Right cardiac atrium (tissue), 5 donors: ENCODE data around the gene SEZ6L. TPM values are rescaled to one million over a fixed set of nuclear protein-coding genes. Genes with fewer than 3 reads are reported as not detected.

Experiments used
- ATAC-seq, 2 donors: fragments of 200-7000 bp; cut with Tn5 transposase; one replicate each; pipeline versions ENCODE4 v1.8.0 to v1.9.1; 2020; ENCODE audit warnings: moderate library complexity in 2 of 2, mild to moderate bottlenecking in 1 of 2
- DNase-seq, 3 donors: peaks; one replicate each; pipeline ENCODE4 v3.0.0-alpha.2; 2020
- H3K27ac ChIP-seq: one replicate; pipeline ENCODE4 v1.5.1; 2013; ENCODE audit warnings: mild to moderate bottlenecking, low read length, control low read depth, moderate library complexity
- H3K27me3 ChIP-seq: one replicate; pipeline ENCODE4 v1.6.1; 2013; ENCODE audit not compliant: control insufficient read depth, insufficient read depth
- H3K4me1 ChIP-seq: one replicate; pipeline ENCODE4 v1.6.1; 2013; ENCODE audit warnings: low read length; ENCODE audit not compliant: control insufficient read depth, insufficient read depth
- H3K4me3 ChIP-seq: one replicate; pipeline ENCODE4 v1.5.1; 2013; ENCODE audit warnings: low read length, control low read depth
- H3K9me3 ChIP-seq: one replicate; pipeline ENCODE4 v1.6.1; 2013; ENCODE audit warnings: low read length; ENCODE audit not compliant: control insufficient read depth
- WGBS: extraction: QIAGEN DNeasy Blood & Tissue Kit; methylation state at CpG from one replicate; pipeline ENCODE4 v1.1.7; 2013; 5-methylcytosine and 5-hydroxymethylcytosine counted together
- intact Hi-C, 4 donors: fragments of 100-400 bp; cut with DNase I; formaldehyde crosslinking; loops; one replicate each; pipeline versions ENCODE4 v1.11.0 to v1.14.0; 2022 to 2023
- polyA plus RNA-seq: library from polyadenylated mRNA; stranded (reverse); fragments of 200-250 nt; gene quantifications from one replicate; pipeline ENCODE4 v1.2.3, GENCODE V29; 2013
- total RNA-seq, 4 donors: library from RNA; stranded (reverse); fragmentation: NEBNext Ultra II Directional; extraction: Animal tissue kit (Norgen Biotek cat#: 25700); gene quantifications; one replicate each; pipeline ENCODE4 v1.2.1, GENCODE V29; 2021
- donor health status: healthy with polysubstance abuse.
- donor health status: DM: no; HTN: yes; CAD: no.
- donor health status: DM: no; HTN: no; CAD: no.
- donor health status: DM: no; HTN: yes; CAD: no; lungs with severe emphysema.
- donor health status: DM: yes; HTN: yes; CAD: no.

Gene SEZ6L
- total and polyA plus RNA-seq, 5 donors: 0.11 to 0.40 (median 0.26) TPM

- no peaks in the 10 kb centered on the region for H3K9me3 ChIP-seq
- no peaks in the 10 kb centered on the region for H3K27me3 ChIP-seq
- H3K4me3 ChIP-seq: no peak overlapping the region
- ATAC-seq: no peak
- intact Hi-C loops: no loop called here
- no peak overlapping the region for H3K27ac ChIP-seq
- no peaks in the 10 kb centered on the region for H3K4me1 ChIP-seq
- no peak for DNase-seq
- WGBS: 54% methylated on average over 11 of the region's 11 CpGs
Observed at GRCh38 chr22:26276529-26277160, 107.4 kb downstream of the SEZ6L start.

- intact Hi-C loops: loop anchor here in 1 of 4 donors (10.0 kb wide), 1 partner anchor 57 kb away; no protein-coding TSS in a partner anchor
- no peaks in the 10 kb centered on the region for H3K9me3 ChIP-seq
- H3K4me3 ChIP-seq: no peak overlapping the region
- H3K27me3 ChIP-seq: no peaks in the 10 kb centered on the region
- H3K27ac ChIP-seq: no peak overlapping the region
- no peaks in the 10 kb centered on the region for H3K4me1 ChIP-seq
- DNase-seq (no peak), ATAC-seq (no peak)
- 80% methylated on average over 4 of the region's 4 CpGs for whole genome bisulfite sequencing
Observed at GRCh38 chr22:26281941-26282340, 112.7 kb downstream of the SEZ6L start.

- ATAC-seq (no peak), DNase-seq (no peak)
- Histone ChIP-seq H3K4me3 (no peak overlapping the region), H3K27me3 (no peaks in the 10 kb centered on the region), H3K27ac (no peak overlapping the region), H3K4me1 (no peaks in the 10 kb centered on the region), H3K9me3 (peaks cover 3% of the 10 kb centered on the region)
- 94% methylated on average over 2 of the region's 2 CpGs for WGBS
- intact Hi-C loops: loop anchor here in 1 of 4 donors (10.0 kb wide), 1 partner anchor 59 kb away; no protein-coding TSS in a partner anchor
Observed at GRCh38 chr22:26283330-26283729, 114.1 kb downstream of the SEZ6L start.

- DNase-seq: no peak
- Histone ChIP-seq H3K4me3 (no peak overlapping the region), H3K27me3 (no peaks in the 10 kb centered on the region), H3K9me3 (peaks cover 3% of the 10 kb centered on the region), H3K4me1 (no peaks in the 10 kb centered on the region), H3K27ac (no peak overlapping the region)
- WGBS: 62% methylated on average over 5 of the region's 5 CpGs
- no peak for ATAC-seq
- intact Hi-C loops: loop anchor here in 1 of 4 donors (10.0 kb wide), 1 partner anchor 61 kb away; no protein-coding TSS in a partner anchor
Observed at GRCh38 chr22:26285632-26286031, 116.4 kb downstream of the SEZ6L start.

GRCh38 chr22:26286091-26286820 lies 117.0 kb downstream of the SEZ6L start:
- no peak overlapping the region for H3K4me3 ChIP-seq
- H3K27me3 ChIP-seq: no peaks in the 10 kb centered on the region
- DNase-seq: no peak
- peaks cover 3% of the 10 kb centered on the region for H3K9me3 ChIP-seq
- WGBS: 70% methylated on average over 10 of the region's 10 CpGs
- ATAC-seq: no peak
- no peak overlapping the region for H3K27ac ChIP-seq
- intact Hi-C loops: loop anchor here in 1 of 4 donors (10.0 kb wide), 1 partner anchor 61 kb away; no protein-coding TSS in a partner anchor
- H3K4me1 ChIP-seq: no peaks in the 10 kb centered on the region

- Histone ChIP-seq H3K9me3 (peaks cover 3% of the 10 kb centered on the region), H3K4me1 (no peaks in the 10 kb centered on the region), H3K27ac (no peak overlapping the region), H3K27me3 (no peaks in the 10 kb centered on the region), H3K4me3 (no peak overlapping the region)
- intact Hi-C loops: loop anchor here in 1 of 4 donors (10.0 kb wide), 1 partner anchor 63 kb away; no protein-coding TSS in a partner anchor
- 80% methylated on average over 7 of the region's 7 CpGs for WGBS
- ATAC-seq (no peak), DNase-seq (no peak)
Observed at GRCh38 chr22:26287382-26288225, 118.3 kb downstream of the SEZ6L start.

GRCh38 chr22:26289611-26290101 lies 120.4 kb downstream of the SEZ6L start:
- no peaks in the 10 kb centered on the region for H3K27me3 ChIP-seq
- H3K9me3 ChIP-seq: peaks cover 3% of the 10 kb centered on the region

GRCh38 chr22:26291940-26292666 lies 122.8 kb downstream of the SEZ6L start:
- DNase-seq (no peak), ATAC-seq (no peak)
- no peaks in the 10 kb centered on the region for H3K27me3 ChIP-seq
- no peaks in the 10 kb centered on the region for H3K4me1 ChIP-seq
- peaks cover 3% of the 10 kb centered on the region for H3K9me3 ChIP-seq
- H3K4me3 ChIP-seq: no peak overlapping the region
- intact Hi-C loops: no loop called here
- 72% methylated on average over 14 of the region's 14 CpGs for WGBS
- H3K27ac ChIP-seq: no peak overlapping the region

More at GRCh38 chr22:26289611-26290101, 120.4 kb downstream of the SEZ6L start:
- ATAC-seq: no peak
- 68% methylated on average over 13 of the region's 13 CpGs for WGBS
- DNase-seq: no peak
- intact Hi-C loops: loop anchor here in 1 of 4 donors (10.0 kb wide), 1 partner anchor 65 kb away; no protein-coding TSS in a partner anchor
- Histone ChIP-seq H3K27ac (no peak overlapping the region), H3K4me1 (no peaks in the 10 kb centered on the region), H3K4me3 (no peak overlapping the region)

GRCh38 chr22:26292667-26292995 lies 123.4 kb downstream of the SEZ6L start:
- no peaks in the 10 kb centered on the region for H3K27me3 ChIP-seq
- WGBS: 89% methylated on average over 13 of the region's 13 CpGs
- intact Hi-C loops: no loop called here

GRCh38 chr22:26295563-26296126 lies 126.4 kb downstream of the SEZ6L start:
- intact Hi-C loops: no loop called here
- Histone ChIP-seq H3K4me3 (no peak overlapping the region), H3K27me3 (no peaks in the 10 kb centered on the region), H3K9me3 (no peaks in the 10 kb centered on the region), H3K4me1 (no peaks in the 10 kb centered on the region), H3K27ac (no peak overlapping the region)
- ATAC-seq (no peak), DNase-seq (no peak)
- 86% methylated on average over 3 of the region's 3 CpGs for WGBS

More at GRCh38 chr22:26292667-26292995, 123.4 kb downstream of the SEZ6L start:
- no peak for DNase-seq
- Histone ChIP-seq H3K4me3 (no peak overlapping the region), H3K27ac (no peak overlapping the region), H3K4me1 (no peaks in the 10 kb centered on the region), H3K9me3 (peaks cover 3% of the 10 kb centered on the region)
- peak in 1 of 2 donors; percentile 14 for ATAC-seq
